Omental fat pad (tissue), 4 donors: Measurements from ENCODE around the gene TOPORS. TPM values are rescaled to one million over a fixed set of nuclear protein-coding genes. Genes with fewer than 3 reads are reported as not detected.
"Not testable (repeated sequence)": the region's sequence is repeated elsewhere in the genome, so short reads cannot be mapped to it uniquely, and the experiment has no call there.

ENCODE experiments used
- ATAC-seq: fragments of 150-250 bp; one replicate; pipeline ENCODE4 v1.9.1; 2016; ENCODE audit warnings: mild to moderate bottlenecking, moderate library complexity; ENCODE audit not compliant: low FRiP score
- DNase-seq: peaks from one replicate; pipeline ENCODE4 v3.0.0-alpha.2; 2019; ENCODE audit warnings: low spot score
- CTCF ChIP-seq, 3 donors: fragments of 450-650 bp; IDR thresholded peaks; one replicate each; pipeline ENCODE4 v1.5.1; 2016 to 2017; ENCODE audit warnings: antibody characterized with exemption in 3 of 3, mild to moderate bottlenecking in 3 of 3, moderate library complexity in 2 of 3
- total RNA-seq, 4 donors: library from RNA; depleted of rRNA; stranded (reverse); fragments of >200 nt; gene quantifications; one replicate each; pipeline ENCODE4 v1.1.0, GENCODE V29; 2016

TOPORS gene
- 10 to 100 TPM; 18.0 to 27.1 (median 24.6) TPM for total RNA-seq

- peak; percentile 92 for ATAC-seq
- DNase-seq = peak; percentile 62
- TF ChIP-seq CTCF (IDR thresholded peaks at IDR 0.05) = no peak
Observed at GRCh38 chr9:32552172-32552872, at the start of gene TOPORS, which contains the start of gene SMIM27. Gene TOPORS (minus strand): TSS chr9:32552586. CDS start chr9:32552436, 150 bp downstream. Gene SMIM27 (plus strand): TSS chr9:32552327. CDS start chr9:32552435, 108 bp downstream.

GRCh38 chr9:32599021-32599420 is 46.6 kb upstream of the TOPORS start:
- not testable (repeated sequence) for ATAC-seq, DNase-seq

GRCh38 chr9:32596936-32597335 is 44.5 kb upstream of the TOPORS start:
- no peak for DNase-seq
- no peak for ATAC-seq
- no peak for TF ChIP-seq CTCF (IDR thresholded peaks at IDR 0.05)

GRCh38 chr9:32596096-32596865 is 43.9 kb upstream of the TOPORS start:
- TF ChIP-seq CTCF (IDR thresholded peaks at IDR 0.05) = no peak
- DNase-seq (no peak), ATAC-seq (no peak)

- no peak for TF ChIP-seq CTCF (IDR thresholded peaks at IDR 0.05)
- peak; percentile 32 for ATAC-seq
- no peak for DNase-seq
Observed at GRCh38 chr9:32590898-32591297, 38.5 kb upstream of the TOPORS start.

GRCh38 chr9:32590476-32590875 is 38.1 kb upstream of the TOPORS start:
- DNase-seq (no peak), ATAC-seq (no peak)
- TF ChIP-seq CTCF (IDR thresholded peaks at IDR 0.05) = no peak

- DNase-seq (no peak), ATAC-seq (peak; percentile 73)
- TF ChIP-seq CTCF (IDR thresholded peaks at IDR 0.05) = no peak
Observed at GRCh38 chr9:32589083-32589723, 36.8 kb upstream of the TOPORS start.
